Hepatic stellate cell (primary cell): Measurements from ENCODE around the gene SSPN.

Source experiments
- DNase-seq: peaks from one replicate; pipeline ENCODE4 v3.0.0; 2011; ENCODE audit warnings: low spot score

Gene SSPN

GRCh38 chr12:26195250-26195640 is at the start of gene SSPN:
Gene SSPN (plus strand): TSS chr12:26195573. CDS start chr12:26195673, 100 bp downstream.
- peak; percentile 24 for DNase-seq

GRCh38 chr12:26148291-26148690 is 47.1 kb upstream of the SSPN start:
- no peak for DNase-seq

GRCh38 chr12:26149968-26150500 is 45.3 kb upstream of the SSPN start:
- no peak for DNase-seq

GRCh38 chr12:26150736-26151450 is 44.5 kb upstream of the SSPN start:
- DNase-seq: peak; percentile 22

GRCh38 chr12:26152507-26153102 is 42.8 kb upstream of the SSPN start:
- DNase-seq: no peak

- peak; percentile 48 for DNase-seq
Measured at GRCh38 chr12:26153421-26154154, 41.8 kb upstream of the SSPN start.

- DNase-seq: no peak
Measured at GRCh38 chr12:26156201-26156871, 39.0 kb upstream of the SSPN start.

- no peak for DNase-seq
Measured at GRCh38 chr12:26157001-26157400, 38.4 kb upstream of the SSPN start.

- DNase-seq: no peak
Measured at GRCh38 chr12:26158078-26158764, 37.2 kb upstream of the SSPN start.

GRCh38 chr12:26162174-26162573 is 33.2 kb upstream of the SSPN start:
- no peak for DNase-seq

- no peak for DNase-seq
Measured at GRCh38 chr12:26162905-26163304, 32.5 kb upstream of the SSPN start.

- DNase-seq: no peak
Measured at GRCh38 chr12:26164118-26164517, 31.3 kb upstream of the SSPN start.

- DNase-seq: no peak
Measured at GRCh38 chr12:26172013-26172412, 23.4 kb upstream of the SSPN start.

- no peak for DNase-seq
Measured at GRCh38 chr12:26172539-26172938, 22.8 kb upstream of the SSPN start.

- DNase-seq: no peak
Measured at GRCh38 chr12:26172946-26173552, 22.3 kb upstream of the SSPN start.

GRCh38 chr12:26176725-26177124 is 18.6 kb upstream of the SSPN start:
- no peak for DNase-seq

GRCh38 chr12:26177283-26177682 is 18.1 kb upstream of the SSPN start:
- no peak for DNase-seq

- DNase-seq: no peak
Measured at GRCh38 chr12:26179826-26180225, 15.5 kb upstream of the SSPN start.

GRCh38 chr12:26182377-26182776 is 13.0 kb upstream of the SSPN start:
- no peak for DNase-seq

- no peak for DNase-seq
Measured at GRCh38 chr12:26185532-26186320, 9.6 kb upstream of the SSPN start.
